SK-N-SH (cell line): Measurements from ENCODE around the gene SNX6. TPM values are rescaled to one million over a fixed set of nuclear protein-coding genes. Genes with fewer than 3 reads are reported as not detected.

Experiments used
- CTCF ChIA-PET: fragments of 300-600, 350-600 bp; formaldehyde crosslinking; extraction: SDS; loops from one replicate; lab custom pipeline; 2021; lab: Yijun Ruan, JAX
- POLR2A ChIA-PET: fragments of 350-600 bp; sonication (Branson Sonifier 250); formaldehyde crosslinking; extraction: SDS; loops from one replicate; lab custom pipeline; 2020; ENCODE audit warnings: antibody characterized with exemption, inconsistent platforms; lab: Yijun Ruan, JAX
- DNase-seq: peaks from one replicate; pipeline ENCODE4 v3.0.0; 2012
- H2AFZ ChIP-seq: fragments of 200-600 bp; sonication (generic); 2 replicates; pipeline ENCODE4 v1.8.1; 2016; ENCODE audit warnings: antibody characterized with exemption, mild to moderate bottlenecking, low read depth
- H3F3A ChIP-seq: fragments of 200-600 bp; sonication (generic); replicated peaks from 2 replicates; pipeline ENCODE3; 2016; ENCODE audit warnings: antibody characterized with exemption, mild to moderate bottlenecking; ENCODE audit not compliant: insufficient read depth
- H3K27ac ChIP-seq, 2 experiments: fragments of 200-500 bp in 1 of 2; fragments of 200-600 bp in 1 of 2; sonication (Bioruptor generic) in 1 of 2; sonication (generic), shearing (Covaris generic) in 1 of 2; 2 replicates each; pipeline versions ENCODE4 v1.5.1 to v1.6.1; 2014 to 2016; ENCODE audit warnings: low read depth in 2 of 2, inconsistent platforms in 1 of 2, low read length in 1 of 2, mild to moderate bottlenecking in 1 of 2, mixed read lengths in 1 of 2
- H3K27me3 ChIP-seq: fragments of 200-600 bp; sonication (generic), shearing (Covaris generic); 2 replicates; pipeline ENCODE4 v1.6.1; 2016; ENCODE audit warnings: mixed run types; ENCODE audit not compliant: insufficient read depth
- H3K36me3 ChIP-seq, 2 experiments: fragments of 200-500 bp in 1 of 2; fragments of 200-600 bp in 1 of 2; sonication (Bioruptor generic) in 1 of 2; sonication (generic) in 1 of 2; replicated peaks in 1 of 2; 2 replicates each; pipeline versions ENCODE3 to v1.5.1; 2014 to 2016; ENCODE audit warnings: low read length in 1 of 2, mild to moderate bottlenecking in 1 of 2; ENCODE audit not compliant: insufficient read depth in 2 of 2, control insufficient read depth in 1 of 2
- H3K4me1 ChIP-seq, 2 experiments: fragments of 200-500 bp in 1 of 2; fragments of 200-600 bp in 1 of 2; sonication (Bioruptor generic) in 1 of 2; sonication (generic), shearing (Covaris generic) in 1 of 2; 2 replicates each; pipeline versions ENCODE4 v1.5.1 to v1.6.1; 2014 to 2016; ENCODE audit warnings: low read depth in 1 of 2, low read length in 1 of 2, mixed run types in 1 of 2; ENCODE audit not compliant: insufficient read depth in 2 of 2, control insufficient read depth in 1 of 2
- H3K4me2 ChIP-seq: fragments of 200-600 bp; sonication (generic), shearing (Covaris generic); 2 replicates; pipeline ENCODE4 v1.6.1; 2017; ENCODE audit warnings: mixed run types
- H3K4me3 ChIP-seq, 2 experiments: fragments of 200-500 bp in 1 of 2; fragments of 200-600 bp in 1 of 2; sonication (Bioruptor generic) in 1 of 2; sonication (generic), shearing (Covaris generic) in 1 of 2; 2 replicates each; pipeline versions ENCODE4 v1.5.1 to v1.8.1; 2014 to 2016; ENCODE audit warnings: low read depth in 2 of 2, inconsistent platforms in 1 of 2, low read length in 1 of 2, mild to moderate bottlenecking in 1 of 2, mixed read lengths in 1 of 2, moderate library complexity in 1 of 2
- H3K79me2 ChIP-seq: fragments of 200-600 bp; sonication (generic); 2 replicates; pipeline ENCODE4 v1.8.1; 2017; ENCODE audit warnings: mild to moderate bottlenecking; ENCODE audit not compliant: insufficient read depth
- H3K9ac ChIP-seq: fragments of 200-600 bp; sonication (generic); 2 replicates; pipeline ENCODE4 v1.6.1; 2017; ENCODE audit warnings: mixed run types
- H3K9me2 ChIP-seq: fragments of 200-600 bp; sonication (generic); 2 replicates; pipeline ENCODE4 v1.6.1; 2017; ENCODE audit warnings: mixed run types
- H3K9me3 ChIP-seq: fragments of 200-600 bp; sonication (generic); 2 replicates; pipeline ENCODE4 v1.6.1; 2017; ENCODE audit warnings: mixed run types, mild to moderate bottlenecking, moderate library complexity
- H4K20me1 ChIP-seq: fragments of 200-600 bp; sonication (generic); 2 replicates; pipeline ENCODE4 v1.6.1; 2017; ENCODE audit warnings: mild to moderate bottlenecking, mixed run types; ENCODE audit not compliant: insufficient read depth
- CHD2 ChIP-seq: fragments of 150-350 bp; IDR thresholded peaks from 2 replicates; pipeline ENCODE4 v1.6.1; 2018; ENCODE audit warnings: low read length; ENCODE audit not compliant: partially characterized antibody
- FOXJ3 ChIP-seq: sonication (generic); formaldehyde crosslinking; IDR thresholded peaks from 2 replicates; pipeline ENCODE4 v1.5.1; 2020; ENCODE audit warnings: mild to moderate bottlenecking, missing genetic modification reagents
- FOXM1 ChIP-seq: IDR thresholded peaks from 2 replicates; pipeline ENCODE4 v1.4.0; 2012; ENCODE audit warnings: low read depth, mild to moderate bottlenecking
- GABPA ChIP-seq: IDR thresholded peaks from 2 replicates; pipeline ENCODE4 v1.4.0; 2012; ENCODE audit warnings: low read depth, mild to moderate bottlenecking
- GATA2 ChIP-seq: sonication (generic); formaldehyde crosslinking; IDR thresholded peaks from 2 replicates; pipeline ENCODE4 v1.5.0; 2020; ENCODE audit warnings: mild to moderate bottlenecking, missing genetic modification reagents
- MEF2A ChIP-seq: IDR thresholded peaks from 2 replicates; pipeline ENCODE4 v1.4.0; 2012; ENCODE audit warnings: low read depth, borderline replicate concordance
- MXI1 ChIP-seq: IDR thresholded peaks from 2 replicates; pipeline ENCODE4 v1.6.1; 2012; ENCODE audit warnings: mild to moderate bottlenecking, low read depth, low read length, improper control_type of control experiment
- POLR2AphosphoS5 ChIP-seq: IDR thresholded peaks from 2 replicates; pipeline ENCODE4 v1.6.1; 2012; ENCODE audit warnings: low read depth, low read length
- RCOR1 ChIP-seq: fragments of 150-350 bp; IDR thresholded peaks from 2 replicates; pipeline ENCODE4 v1.6.1; 2017; ENCODE audit warnings: antibody characterized with exemption, low read length
- RFX5 ChIP-seq: IDR thresholded peaks from 2 replicates; pipeline ENCODE4 v1.6.1; 2012; ENCODE audit warnings: mild to moderate bottlenecking, improper control_type of control experiment, low read length
- RXRA ChIP-seq: IDR thresholded peaks from 2 replicates; pipeline ENCODE4 v1.4.0; 2012; ENCODE audit warnings: low read depth, mild to moderate bottlenecking, borderline replicate concordance
- SIN3A ChIP-seq: IDR thresholded peaks from 2 replicates; pipeline ENCODE4 v1.6.1; 2012; ENCODE audit warnings: low read depth, mild to moderate bottlenecking, low read length, moderate library complexity, borderline replicate concordance
- TAF1 ChIP-seq: IDR thresholded peaks from 2 replicates; pipeline ENCODE4 v1.6.1; 2012; ENCODE audit warnings: low read depth, mild to moderate bottlenecking, low read length, moderate library complexity, borderline replicate concordance
- TEAD4 ChIP-seq: IDR thresholded peaks from 2 replicates; pipeline ENCODE4 v1.4.0; 2012; ENCODE audit warnings: mild to moderate bottlenecking, borderline replicate concordance; ENCODE audit not compliant: insufficient read depth
- WGBS: methylation state at CpG from one replicate; pipeline ENCODE4 v1.1.6; 2017; ENCODE audit warnings: low lambda C conversion rate; 5-methylcytosine and 5-hydroxymethylcytosine counted together
- polyA plus RNA-seq, 3 experiments: library from polyadenylated mRNA; depleted of rRNA; stranded (reverse); fragments of >200 nt; gene quantifications; 2 replicates each; pipeline ENCODE4 v1.2.3, GENCODE V29; 2012
- TF ChIP-seq, protein P1 (sequence below): IDR thresholded peaks from 2 replicates; pipeline ENCODE4 v1.6.1; 2012; ENCODE audit warnings: mild to moderate bottlenecking, low read depth, low read length, moderate library complexity
- TF ChIP-seq, protein P2 (sequence below): fragments of 150-350 bp; IDR thresholded peaks from 2 replicates; pipeline ENCODE4 v1.6.1; 2017; ENCODE audit warnings: antibody characterized with exemption, low read length, low read depth, borderline replicate concordance
- TF ChIP-seq, protein P3 (sequence below): IDR thresholded peaks from 2 replicates; pipeline ENCODE4 v1.4.0; 2012; ENCODE audit warnings: low read depth, borderline replicate concordance
- TF ChIP-seq, protein P4 (sequence below): IDR thresholded peaks from 2 replicates; pipeline ENCODE4 v1.4.0; 2012; ENCODE audit warnings: low read depth, borderline replicate concordance
- TF ChIP-seq, protein P5 (sequence below): IDR thresholded peaks from 2 replicates; pipeline ENCODE4 v1.4.0; 2012; ENCODE audit warnings: low read depth

SNX6 gene
- polyA plus RNA-seq, 1 of the 3 experiments (the other 2 are of a cell fraction), result 33.1 TPM

DNA sequence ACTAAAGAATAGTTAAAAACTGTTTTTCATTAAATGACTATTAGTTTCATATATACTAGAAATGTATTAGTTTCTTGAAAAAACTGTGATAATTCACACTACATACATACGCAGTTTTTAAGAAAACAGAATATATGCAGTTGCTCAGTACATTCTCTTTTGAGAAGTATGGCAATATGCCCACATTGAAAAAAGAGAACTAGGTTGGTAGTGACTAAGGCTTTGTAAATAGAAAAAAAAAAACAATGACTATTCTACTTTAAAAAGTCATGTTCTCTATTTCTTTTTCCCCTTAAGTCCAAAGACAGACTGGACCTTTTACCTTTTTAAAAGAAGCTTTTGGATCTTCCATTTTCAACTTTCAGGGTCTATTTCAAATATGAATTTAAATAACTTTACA lies 25.0 kb downstream of the SNX6 start:
- no peak overlapping the region for H3K4me3 ChIP-seq
- H3K4me2 ChIP-seq, result no peak overlapping the region
- WGBS, result 80% methylated on average over 1 of the region's 1 CpG
- CTCF ChIA-PET, result interaction anchor here (0.7 kb wide), 1 partner anchor 12 kb away, joined by 3 read pairs; no protein-coding TSS in a partner anchor
- POLR2A ChIA-PET, result no interaction called here
- H3K9me2 ChIP-seq, result no peaks in the 10 kb centered on the region
- no peaks in the 10 kb centered on the region for H3K4me1 ChIP-seq
- TF ChIP-seq RXRA (no peak), CHD2 (no peak), FOXM1 (no peak), TAF1 (no peak), TEAD4 (no peak), GABPA (no peak), MEF2A (no peak), SIN3A (no peak), GATA2 (CRISPR knock-in tag) (no peak), MXI1 (no peak), RFX5 (no peak), FOXJ3 (CRISPR knock-in tag) (no peak), RCOR1 (no peak), POLR2AphosphoS5 (no peak)
- TF ChIP-seq, protein P1, sequence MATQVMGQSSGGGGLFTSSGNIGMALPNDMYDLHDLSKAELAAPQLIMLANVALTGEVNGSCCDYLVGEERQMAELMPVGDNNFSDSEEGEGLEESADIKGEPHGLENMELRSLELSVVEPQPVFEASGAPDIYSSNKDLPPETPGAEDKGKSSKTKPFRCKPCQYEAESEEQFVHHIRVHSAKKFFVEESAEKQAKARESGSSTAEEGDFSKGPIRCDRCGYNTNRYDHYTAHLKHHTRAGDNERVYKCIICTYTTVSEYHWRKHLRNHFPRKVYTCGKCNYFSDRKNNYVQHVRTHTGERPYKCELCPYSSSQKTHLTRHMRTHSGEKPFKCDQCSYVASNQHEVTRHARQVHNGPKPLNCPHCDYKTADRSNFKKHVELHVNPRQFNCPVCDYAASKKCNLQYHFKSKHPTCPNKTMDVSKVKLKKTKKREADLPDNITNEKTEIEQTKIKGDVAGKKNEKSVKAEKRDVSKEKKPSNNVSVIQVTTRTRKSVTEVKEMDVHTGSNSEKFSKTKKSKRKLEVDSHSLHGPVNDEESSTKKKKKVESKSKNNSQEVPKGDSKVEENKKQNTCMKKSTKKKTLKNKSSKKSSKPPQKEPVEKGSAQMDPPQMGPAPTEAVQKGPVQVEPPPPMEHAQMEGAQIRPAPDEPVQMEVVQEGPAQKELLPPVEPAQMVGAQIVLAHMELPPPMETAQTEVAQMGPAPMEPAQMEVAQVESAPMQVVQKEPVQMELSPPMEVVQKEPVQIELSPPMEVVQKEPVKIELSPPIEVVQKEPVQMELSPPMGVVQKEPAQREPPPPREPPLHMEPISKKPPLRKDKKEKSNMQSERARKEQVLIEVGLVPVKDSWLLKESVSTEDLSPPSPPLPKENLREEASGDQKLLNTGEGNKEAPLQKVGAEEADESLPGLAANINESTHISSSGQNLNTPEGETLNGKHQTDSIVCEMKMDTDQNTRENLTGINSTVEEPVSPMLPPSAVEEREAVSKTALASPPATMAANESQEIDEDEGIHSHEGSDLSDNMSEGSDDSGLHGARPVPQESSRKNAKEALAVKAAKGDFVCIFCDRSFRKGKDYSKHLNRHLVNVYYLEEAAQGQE, result no peak
- TF ChIP-seq, protein P2, sequence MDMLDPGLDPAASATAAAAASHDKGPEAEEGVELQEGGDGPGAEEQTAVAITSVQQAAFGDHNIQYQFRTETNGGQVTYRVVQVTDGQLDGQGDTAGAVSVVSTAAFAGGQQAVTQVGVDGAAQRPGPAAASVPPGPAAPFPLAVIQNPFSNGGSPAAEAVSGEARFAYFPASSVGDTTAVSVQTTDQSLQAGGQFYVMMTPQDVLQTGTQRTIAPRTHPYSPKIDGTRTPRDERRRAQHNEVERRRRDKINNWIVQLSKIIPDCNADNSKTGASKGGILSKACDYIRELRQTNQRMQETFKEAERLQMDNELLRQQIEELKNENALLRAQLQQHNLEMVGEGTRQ, result no peak
- TF ChIP-seq, protein P3, sequence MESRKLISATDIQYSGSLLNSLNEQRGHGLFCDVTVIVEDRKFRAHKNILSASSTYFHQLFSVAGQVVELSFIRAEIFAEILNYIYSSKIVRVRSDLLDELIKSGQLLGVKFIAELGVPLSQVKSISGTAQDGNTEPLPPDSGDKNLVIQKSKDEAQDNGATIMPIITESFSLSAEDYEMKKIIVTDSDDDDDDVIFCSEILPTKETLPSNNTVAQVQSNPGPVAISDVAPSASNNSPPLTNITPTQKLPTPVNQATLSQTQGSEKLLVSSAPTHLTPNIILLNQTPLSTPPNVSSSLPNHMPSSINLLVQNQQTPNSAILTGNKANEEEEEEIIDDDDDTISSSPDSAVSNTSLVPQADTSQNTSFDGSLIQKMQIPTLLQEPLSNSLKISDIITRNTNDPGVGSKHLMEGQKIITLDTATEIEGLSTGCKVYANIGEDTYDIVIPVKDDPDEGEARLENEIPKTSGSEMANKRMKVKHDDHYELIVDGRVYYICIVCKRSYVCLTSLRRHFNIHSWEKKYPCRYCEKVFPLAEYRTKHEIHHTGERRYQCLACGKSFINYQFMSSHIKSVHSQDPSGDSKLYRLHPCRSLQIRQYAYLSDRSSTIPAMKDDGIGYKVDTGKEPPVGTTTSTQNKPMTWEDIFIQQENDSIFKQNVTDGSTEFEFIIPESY, result no peak
- TF ChIP-seq, protein P4, sequence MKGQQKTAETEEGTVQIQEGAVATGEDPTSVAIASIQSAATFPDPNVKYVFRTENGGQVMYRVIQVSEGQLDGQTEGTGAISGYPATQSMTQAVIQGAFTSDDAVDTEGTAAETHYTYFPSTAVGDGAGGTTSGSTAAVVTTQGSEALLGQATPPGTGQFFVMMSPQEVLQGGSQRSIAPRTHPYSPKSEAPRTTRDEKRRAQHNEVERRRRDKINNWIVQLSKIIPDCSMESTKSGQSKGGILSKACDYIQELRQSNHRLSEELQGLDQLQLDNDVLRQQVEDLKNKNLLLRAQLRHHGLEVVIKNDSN, result no peak
- TF ChIP-seq, protein P5, sequence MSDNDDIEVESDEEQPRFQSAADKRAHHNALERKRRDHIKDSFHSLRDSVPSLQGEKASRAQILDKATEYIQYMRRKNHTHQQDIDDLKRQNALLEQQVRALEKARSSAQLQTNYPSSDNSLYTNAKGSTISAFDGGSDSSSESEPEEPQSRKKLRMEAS, result no peak
- H3K9me3 ChIP-seq, result no peaks in the 10 kb centered on the region
- peaks cover 51% of the 10 kb centered on the region for H3F3A ChIP-seq
- DNase-seq, result no peak
- peaks cover 33% of the 10 kb centered on the region for H3K79me2 ChIP-seq
- H3K27ac ChIP-seq, result peak overlapping the region in 1 of 2 experiments; percentile 48; a peak in 2 of 4 replicates
- H2AFZ ChIP-seq, result no peak overlapping the region
- no peak overlapping the region for H3K9ac ChIP-seq
- H3K36me3 ChIP-seq, result peaks cover 41 to 90% of the 10 kb centered on the region in 2 experiments
- H4K20me1 ChIP-seq, result no peaks in the 10 kb centered on the region
- no peaks in the 10 kb centered on the region for H3K27me3 ChIP-seq
